Left lobe of liver (tissue), 2 donors: ENCODE measurements around the gene MIAT. TPM values are rescaled to one million over a fixed set of nuclear protein-coding genes. Genes with fewer than 3 reads are reported as not detected.

Experiments used
- ATAC-seq: fragments of 200-7000 bp; cut with Tn5 transposase; one replicate; pipeline ENCODE4 v1.9.1; 2020; ENCODE audit warnings: mild to moderate bottlenecking, moderate library complexity
- DNase-seq: peaks from one replicate; pipeline ENCODE4 v3.0.0-alpha.2; 2020; ENCODE audit warnings: low spot score
- total RNA-seq: library from RNA; stranded (reverse); gene quantifications from one replicate; pipeline ENCODE4 v1.2.1, GENCODE V29; 2021
- donor health status: DM: no; HTN: no; CAD: no; lungs with moderate emphysema.
- donor health status: DM: no; HTN: yes; CAD: no.

The MIAT gene
- total RNA-seq, 1 donor from 2014 or later, result 0.60 TPM

DNA sequence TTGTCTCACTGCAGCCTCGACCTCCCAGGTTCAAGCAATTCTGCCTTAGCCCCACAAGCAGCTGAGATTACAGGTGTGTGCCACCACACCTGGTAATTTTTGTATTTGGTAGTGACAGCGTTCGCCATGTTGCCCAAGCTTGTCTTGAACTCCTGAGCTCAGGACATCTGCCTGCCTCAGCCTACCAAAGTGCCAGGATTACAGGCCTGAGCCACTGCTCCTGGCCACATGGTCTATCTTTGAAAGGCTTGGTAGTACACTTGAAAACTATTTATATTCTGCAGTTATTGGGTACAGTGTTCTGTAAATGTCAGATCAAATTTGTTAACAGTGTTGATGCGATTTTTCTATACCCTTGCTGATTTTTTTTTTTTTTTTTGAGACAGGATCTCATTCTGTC lies 26.1 kb upstream of the MIAT start:
- no peak for DNase-seq
- ATAC-seq, result no peak

DNA sequence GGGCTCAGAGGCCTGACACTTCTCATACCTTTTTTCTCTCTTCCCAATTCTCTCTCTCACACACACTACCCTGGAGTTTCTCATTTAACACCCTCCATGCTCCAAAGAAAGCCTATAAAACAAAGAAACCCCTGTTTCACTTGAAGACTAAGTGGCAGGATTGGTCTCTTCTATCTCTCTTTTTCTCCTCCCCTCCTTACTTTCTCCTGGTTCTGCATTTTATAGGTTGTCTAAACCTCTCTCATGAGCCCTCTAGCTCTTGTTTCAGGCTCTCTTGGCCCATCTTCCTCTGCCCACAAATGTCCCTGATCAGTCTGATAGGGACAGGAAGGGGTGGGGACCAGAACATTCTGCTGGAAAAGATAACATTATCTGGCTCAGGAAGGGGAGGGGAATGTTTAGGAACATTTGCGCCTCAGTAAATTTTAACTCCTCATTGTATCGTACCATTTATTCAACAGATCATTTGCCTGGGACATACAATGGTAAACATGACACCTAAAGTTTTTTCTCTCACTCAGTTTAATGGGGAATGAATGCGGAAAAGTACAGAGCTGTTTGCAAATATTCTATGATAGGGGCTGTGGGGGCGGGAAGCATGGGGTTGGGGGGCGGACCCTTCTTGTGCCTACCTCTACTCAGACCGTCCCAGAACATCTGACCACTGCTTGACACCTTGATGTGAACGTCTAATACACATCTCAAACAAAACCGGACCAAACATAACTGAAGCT lies 24.8 kb upstream of the MIAT start:
- DNase-seq (no peak), ATAC-seq (peak; percentile 41)

DNA sequence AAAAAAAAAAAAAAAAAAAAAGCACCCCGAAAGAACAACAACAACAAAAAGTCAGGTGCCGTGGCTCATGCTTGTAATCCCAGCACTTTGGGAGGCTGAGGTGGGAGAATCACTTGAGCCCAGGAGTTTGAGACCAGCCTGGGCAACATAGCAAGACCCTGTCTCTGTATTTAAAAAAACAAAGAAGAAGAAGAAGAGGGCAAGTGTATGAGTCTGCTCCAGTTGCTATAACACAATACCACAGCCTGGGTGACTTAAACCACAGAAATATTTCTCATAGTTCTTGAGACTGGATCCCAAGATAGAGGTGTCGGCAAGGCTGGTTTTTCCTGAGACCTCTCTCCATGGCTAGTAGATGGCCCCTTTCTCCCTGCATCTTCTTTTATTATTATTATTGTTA lies 23.2 kb upstream of the MIAT start:
- ATAC-seq, result no peak
- no peak for DNase-seq

DNA sequence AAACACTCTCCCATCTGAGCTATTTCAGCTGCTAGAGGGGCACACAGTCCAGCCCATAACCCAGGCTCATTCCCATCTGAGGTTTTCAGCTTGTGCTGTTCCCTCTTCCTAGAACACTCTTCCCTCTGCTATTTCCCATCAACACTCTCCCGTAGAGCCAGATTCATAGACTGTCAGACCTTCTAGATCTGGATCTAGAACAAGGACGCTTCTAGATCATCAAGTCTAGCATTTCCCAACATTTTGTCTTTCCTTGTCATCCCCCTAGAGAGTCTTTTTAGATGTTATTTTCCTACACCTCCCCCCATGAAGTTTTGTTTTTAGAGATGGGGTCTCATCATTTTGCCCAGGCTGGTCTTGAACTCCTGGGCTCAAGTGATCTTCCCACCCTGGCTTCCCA lies 22.3 kb upstream of the MIAT start:
- DNase-seq (no peak), ATAC-seq (no peak)

DNA sequence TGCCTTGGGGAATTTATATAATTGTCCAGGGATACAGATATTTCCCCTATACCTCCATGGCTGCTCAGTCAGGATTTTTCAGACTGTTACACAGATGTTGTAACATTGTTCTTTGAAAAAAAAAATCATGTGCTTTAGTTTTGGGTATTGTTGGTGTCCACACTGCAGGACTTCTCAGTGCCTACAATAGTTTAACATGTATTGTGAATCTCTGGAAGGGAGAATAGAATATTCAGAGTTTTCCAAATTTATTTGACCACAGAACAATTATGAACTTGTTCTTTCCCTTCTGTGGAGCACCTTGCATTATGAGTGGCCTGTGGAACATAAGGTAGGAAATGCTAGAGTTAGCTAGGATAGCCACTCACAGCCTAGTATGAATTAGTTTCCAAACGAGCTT lies 21.1 kb upstream of the MIAT start:
- DNase-seq (no peak), ATAC-seq (no peak)

DNA sequence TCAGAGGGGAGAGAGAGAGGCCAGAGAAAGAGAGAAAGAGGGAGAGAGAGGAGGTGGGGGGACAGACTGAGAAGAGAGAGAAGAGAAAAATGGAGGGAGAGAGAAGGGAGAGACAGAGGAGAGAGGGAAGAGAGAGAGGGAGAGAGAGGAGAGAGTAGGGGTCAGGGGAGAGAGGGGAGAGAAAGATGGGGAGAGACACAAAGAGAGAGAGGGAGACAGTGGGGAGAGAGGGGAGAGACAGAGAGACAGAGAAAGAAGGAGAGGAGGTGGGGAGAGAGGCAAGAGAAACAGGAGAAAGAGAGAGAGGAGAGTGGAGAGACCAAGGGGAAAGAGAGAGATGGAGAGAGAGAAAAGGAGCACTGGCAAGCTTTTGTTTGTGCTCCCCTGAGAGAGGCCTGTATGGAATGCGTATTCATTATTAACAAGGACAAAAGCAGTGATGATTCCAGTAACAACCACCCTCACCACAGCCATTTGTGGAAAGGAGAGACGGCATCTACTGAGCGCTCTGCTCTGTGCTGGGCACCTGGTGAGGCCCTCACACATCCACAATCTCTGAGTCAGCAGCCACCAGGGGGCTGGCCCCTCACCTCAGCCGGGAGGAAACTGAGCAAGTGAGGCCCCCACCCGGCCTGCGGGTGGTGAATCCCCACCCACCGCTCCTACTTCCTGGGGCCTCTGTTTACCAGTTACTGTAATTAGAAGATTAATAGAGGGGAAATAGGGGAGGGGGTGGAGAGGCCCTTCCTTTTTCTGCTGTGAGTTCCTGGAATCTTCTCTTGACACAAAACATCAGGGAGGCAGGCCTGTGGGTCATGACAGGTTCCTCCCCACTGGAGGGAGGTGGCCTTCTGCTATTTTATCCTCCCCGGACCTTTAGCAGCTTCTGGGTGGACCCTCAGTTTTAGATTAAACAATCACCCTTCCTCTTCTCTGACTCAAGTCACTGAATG lies 14.6 kb upstream of the MIAT start:
- DNase-seq, result no peak
- no peak for ATAC-seq

DNA sequence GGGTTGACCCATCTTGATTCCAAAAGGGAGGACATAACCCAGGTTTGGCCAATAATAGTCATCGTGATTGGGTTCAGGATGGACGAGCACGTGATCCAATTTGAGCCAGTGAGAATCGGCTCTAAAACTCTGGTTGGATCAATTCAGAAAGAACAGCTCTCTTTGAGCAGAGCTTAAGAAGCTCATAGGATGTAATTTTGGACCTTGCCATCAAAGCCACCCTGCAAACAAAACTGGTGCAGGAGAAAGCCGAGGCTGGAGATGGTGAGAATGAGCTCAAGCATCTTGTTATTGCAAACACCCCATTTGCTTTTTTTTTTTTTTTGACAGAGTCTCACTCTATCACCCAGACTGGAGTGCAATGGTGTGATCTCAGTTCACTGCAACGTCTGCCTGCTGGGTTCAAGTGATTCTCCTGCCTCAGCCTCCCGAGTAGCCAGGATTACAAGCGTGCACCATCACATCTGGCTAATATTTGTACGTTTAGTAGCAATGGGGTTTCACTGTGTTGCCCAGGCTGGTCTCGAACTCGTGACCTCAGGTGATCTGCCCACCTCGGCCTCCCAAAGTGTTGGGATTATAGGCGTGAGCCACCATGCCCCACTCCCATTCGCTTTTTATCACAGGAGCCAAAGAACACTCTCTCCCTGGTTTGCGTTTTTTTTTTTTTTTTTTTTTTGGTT lies 13.8 kb upstream of the MIAT start:
- ATAC-seq, result no peak

DNA sequence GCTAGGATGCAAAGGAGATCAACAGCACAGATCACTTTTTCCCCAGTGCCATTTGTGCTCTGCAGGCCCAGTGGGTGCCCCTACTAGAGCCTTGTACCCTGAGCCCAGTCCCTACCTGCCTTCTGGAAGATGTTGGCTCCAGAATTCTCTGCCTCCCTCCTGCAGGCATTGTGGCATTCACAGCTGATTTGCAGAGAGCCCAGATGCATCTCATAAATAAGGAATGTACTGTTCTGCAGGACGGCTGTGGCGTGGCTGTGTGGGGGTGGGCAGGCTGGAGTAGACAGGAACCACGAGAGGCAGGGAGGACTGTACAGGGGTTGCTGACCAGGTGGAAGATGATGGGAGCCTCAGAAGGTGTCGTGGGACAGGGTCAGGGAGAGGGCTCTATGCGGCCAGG lies 11.2 kb upstream of the MIAT start:
- no peak for ATAC-seq

More for the DNA sequence above, 13.8 kb upstream of the MIAT start:
- no peak for DNase-seq

DNA sequence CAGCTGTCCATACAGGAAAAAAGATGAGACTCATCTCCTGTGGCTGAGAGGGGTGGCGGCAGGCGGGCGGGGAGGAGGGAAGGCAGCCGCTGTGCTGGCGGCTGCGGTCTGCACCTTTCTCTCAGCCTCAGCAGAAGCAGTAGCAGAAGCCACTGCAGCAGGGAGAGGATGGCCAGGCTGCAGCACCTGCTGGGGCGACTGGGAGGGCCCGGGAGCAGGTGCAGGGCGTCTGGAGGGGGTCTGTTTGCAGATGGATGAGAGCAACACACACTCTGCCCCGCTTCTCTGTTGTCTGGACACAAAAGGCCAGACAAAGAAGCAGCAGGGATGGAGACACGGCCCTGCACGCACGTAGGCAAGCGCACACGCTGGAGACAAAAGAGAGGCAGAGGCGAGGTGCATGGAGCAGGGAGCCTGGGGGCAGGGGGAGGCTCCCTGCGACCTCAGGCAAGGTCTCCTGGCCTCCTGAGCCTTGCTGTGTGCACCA lies 9.3 kb upstream of the MIAT start:
- no peak for DNase-seq
- ATAC-seq, result no peak

More for the DNA sequence above, 11.2 kb upstream of the MIAT start:
- no peak for DNase-seq

DNA sequence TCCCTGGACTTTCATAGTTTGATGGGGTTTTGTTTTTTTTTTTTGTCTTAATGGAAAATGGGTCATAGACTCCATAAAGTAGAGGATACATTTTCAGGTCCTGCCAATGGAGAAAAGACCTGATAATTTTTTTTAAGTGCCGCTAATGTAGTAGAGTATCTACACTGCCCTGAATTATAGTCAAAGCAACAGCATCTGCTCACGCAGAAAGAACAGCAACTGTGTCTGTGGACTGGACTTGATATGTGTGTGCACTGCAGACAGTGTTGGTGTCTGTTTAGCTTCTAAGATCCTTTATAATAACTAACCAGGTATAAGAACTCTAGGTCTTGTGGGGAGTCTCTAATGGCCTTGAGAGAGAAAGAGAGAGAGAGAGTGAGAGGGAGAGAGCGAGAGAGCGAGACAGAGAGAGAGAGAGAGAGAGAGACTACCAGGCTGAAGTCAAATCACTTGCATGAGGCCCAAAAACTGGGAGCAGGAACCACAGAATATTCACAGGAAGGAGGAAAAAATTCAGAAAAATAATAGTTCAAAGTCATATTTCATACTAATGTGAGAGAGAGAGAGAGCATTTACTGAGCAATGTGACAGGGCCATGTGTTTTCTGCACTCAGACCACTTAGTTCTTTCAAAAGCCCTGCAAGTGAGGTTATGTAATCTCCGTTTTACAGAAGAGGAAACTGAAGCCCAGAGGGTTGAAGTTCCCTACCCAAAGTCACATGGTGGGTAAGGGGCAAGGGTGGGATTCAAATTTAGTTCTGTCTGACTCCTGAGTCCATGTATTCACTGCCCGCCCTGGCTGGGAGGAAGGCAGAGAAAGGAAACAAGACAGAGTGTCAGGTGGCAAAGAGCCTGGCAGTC lies 8.6 kb upstream of the MIAT start:
- ATAC-seq, result no peak

DNA sequence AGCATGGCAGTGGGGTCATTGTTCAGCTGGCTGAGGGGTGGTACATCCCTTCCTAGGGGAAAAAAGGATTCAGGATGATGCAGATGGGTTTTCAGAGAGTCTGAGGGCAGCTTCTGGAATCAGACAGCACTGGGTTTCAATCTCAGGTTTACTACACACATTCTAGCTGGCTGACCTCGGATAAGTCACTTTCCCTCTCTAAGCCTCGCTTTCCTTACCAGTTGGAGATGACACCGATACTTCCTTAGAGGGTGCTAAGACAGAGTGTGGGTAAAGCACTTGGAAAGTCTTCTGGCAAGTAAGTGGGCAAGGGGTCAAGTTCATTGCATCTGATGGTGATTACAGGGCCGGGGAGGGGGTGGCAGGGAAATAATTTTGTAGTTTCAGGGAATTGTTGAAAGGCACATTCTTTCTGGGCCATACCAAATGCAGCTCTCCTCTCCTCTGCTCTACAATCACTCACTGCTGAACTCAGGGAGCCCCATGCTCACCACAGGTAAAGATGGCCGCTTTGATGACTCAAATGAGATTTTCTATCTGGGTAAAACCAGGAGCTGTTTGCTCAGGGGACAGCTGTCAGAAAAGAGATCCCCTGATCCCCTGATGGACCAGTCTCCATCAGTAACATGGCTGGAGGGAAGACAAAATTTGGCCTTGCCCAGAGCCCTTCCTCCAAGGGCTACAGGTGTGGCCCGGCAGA lies 6.5 kb upstream of the MIAT start:
- DNase-seq (no peak), ATAC-seq (no peak)

More for the DNA sequence above, 8.6 kb upstream of the MIAT start:
- DNase-seq, result no peak

DNA sequence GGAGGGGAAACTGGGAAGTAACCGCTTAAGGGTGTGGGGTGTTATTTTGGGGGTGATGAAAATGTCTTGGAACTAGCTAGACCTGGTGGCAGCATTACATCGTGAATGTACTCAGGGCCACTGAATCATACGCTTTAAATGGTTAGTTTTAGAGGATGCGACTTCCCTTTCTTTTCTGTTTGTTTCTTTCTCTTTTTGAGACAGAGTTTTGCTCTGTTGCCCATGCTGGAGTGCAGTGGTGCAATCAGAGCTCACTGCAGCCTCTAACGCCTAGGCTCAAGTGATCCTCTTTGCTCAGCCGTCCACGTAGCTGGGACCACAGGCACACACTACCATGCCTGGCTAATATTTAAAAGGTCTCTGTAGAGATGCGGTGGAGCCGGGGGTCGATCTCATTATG lies 5.6 kb upstream of the MIAT start:
- DNase-seq (no peak), ATAC-seq (no peak)

DNA sequence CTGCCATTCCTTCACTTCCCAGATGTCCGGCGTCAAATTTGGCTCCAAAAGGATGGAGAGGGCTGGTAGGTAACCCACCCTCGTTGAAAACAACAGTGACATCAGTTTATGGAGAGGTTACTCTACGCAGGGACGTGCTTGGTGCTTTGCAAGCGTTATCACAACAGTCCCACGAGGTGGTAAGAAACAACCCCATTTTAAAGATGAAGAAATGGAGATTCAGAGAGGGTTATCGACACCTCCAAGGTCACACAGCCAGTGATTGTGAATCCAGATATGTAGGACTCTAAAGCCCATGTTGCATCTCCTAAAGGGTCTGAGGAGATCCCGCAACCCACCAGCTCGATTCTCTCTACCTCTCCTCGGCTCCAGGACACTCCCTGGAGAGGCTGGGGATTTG lies 773 bp downstream of the MIAT start:
- DNase-seq (no peak), ATAC-seq (no peak)

DNA sequence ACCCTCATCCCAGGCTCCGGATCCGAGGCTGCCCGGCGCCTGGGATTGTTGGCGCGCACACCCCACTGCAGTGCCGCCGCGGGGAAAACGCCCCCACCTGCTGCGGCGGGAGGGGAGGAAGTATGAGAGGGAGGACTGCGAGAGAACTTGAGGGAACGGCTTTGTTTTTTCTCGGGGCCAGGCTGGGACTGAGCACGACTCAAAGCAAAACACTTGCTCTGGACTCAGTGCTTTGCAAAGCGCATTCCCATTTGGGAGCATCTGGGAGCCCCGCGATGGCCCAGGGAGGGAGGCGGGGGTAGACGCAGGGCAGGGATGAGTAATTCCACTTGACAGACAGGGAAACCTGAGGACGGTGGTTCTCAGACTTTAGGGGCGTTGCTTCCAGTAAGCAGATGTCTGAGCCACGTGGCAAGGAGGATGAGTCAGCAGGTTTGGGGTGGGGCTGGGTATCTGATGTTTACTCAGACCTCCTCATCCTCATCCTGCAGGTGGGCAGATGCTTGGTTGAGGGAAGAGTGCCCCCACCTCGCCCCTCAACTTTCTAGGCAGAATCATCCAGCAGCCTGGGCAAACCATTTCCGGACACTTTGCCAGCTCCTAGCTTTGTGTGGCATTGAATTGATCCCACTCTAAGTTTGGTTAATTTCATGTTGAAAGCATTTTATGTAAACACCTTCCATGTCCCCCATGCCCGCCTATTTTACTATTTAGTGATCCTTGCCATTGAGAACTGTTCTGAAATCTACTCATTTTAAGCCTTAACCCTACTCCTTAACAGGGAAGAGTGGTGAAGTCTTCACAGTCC lies 1.5 kb downstream of the MIAT start:
- ATAC-seq (no peak), DNase-seq (no peak)

DNA sequence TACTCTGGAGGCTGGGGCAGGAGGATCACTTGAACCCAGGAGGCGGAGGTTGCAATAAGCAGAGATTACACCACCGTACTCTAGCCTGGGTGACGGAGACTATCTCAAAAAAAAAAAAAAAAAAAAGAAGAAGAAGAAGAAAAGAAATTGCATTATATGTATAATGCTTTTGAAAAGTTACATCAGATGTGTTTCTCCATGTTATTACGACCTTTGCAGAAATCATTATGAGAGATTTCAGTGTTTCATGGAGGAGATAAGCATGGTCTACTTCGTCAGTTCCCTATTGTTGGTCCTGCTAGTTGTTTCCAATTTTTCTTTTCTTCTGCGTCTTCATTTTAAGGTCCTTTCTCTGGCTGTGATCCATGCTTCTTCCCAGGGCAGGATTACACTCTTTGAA lies 3.0 kb downstream of the MIAT start:
- DNase-seq (no peak), ATAC-seq (no peak)

DNA sequence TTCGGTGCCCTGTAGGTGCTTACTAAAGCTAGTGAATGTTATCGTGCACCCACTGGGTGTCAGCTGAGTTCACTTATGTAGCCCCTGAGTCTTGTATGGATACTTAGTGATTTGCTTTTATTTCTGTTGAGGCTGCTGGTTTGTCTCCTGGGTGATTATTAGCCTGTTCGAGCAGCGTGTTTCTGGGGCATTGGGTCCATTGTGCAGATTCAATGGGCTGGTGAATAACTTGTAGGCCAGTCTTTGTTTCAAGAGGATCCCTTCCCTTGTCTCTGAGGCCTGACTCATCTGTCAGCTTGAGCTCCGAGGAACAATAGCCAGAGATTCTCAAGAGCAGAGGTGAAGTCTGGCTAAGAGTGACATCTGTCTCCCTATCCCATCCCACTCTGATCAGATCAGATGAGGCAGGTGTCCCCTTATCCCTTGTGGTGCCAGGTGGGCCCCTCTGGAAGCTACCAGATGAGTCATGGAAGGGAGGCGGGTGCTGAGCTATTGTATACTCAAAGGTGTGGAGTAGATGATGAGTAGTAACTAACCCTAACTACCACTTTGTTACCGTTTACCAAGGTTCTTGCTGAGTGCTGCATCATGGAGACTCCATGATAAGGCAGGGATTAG lies 3.7 kb downstream of the MIAT start:
- no peak for ATAC-seq
- DNase-seq, result no peak

DNA sequence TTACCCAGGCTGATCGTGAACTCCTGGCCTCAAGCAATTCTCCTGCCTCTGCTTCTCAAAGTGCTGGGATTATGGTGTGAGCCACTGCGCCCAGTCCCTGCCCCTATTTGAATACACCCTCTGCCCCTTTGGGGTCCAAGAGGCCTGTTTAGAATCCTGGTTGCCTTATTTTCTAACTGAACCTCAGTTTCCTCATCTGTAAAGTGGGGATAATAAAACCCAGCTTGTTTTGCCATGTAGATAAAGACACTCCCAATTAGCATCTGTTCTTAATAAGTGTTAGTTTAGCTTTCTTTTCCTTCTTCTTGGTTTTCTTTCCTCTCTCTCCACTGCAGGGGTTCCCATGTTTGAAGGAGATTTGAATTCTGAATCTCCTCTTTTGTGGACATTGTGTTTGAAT lies 4.8 kb downstream of the MIAT start:
- DNase-seq (no peak), ATAC-seq (no peak)

DNA sequence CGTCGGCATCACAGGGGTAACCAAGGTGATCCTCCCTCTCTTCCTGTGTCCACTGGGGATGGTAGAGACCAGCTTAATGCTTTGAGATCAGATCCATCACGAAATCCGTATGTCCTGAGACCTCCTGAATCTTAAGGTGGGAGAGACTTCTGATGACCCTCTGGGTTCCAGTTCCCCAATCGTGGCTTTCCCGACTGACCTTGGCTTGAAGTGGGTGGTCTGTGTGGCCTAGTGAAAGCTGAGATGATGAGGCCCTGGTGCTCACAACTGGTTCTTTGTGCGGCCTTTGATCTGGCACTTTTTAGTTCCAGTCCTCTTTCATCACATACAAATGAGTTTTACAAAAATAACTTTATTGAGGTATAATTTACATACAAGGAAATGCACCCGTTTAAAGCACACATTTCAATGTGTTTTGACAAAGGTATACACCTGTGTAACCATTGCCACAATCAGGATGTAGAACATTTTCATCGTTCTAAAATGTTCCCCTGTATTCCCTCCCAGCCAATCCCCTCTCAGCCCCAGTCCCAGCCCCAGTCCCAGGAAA lies 6.1 kb downstream of the MIAT start:
- ATAC-seq, result no peak
- DNase-seq, result no peak
